SH-SY5Y (cell line): ENCODE measurements around the gene UTP4.

Source experiments
- GATA2 ChIP-seq: IDR thresholded peaks from 2 replicates; pipeline ENCODE4 v1.6.1; 2011; ENCODE audit warnings: mild to moderate bottlenecking, low read depth, low read length
- GATA3 ChIP-seq: IDR thresholded peaks from 2 replicates; pipeline ENCODE4 v1.6.1; 2011; ENCODE audit warnings: low read depth, mild to moderate bottlenecking, low read length, moderate library complexity

The UTP4 gene

DNA sequence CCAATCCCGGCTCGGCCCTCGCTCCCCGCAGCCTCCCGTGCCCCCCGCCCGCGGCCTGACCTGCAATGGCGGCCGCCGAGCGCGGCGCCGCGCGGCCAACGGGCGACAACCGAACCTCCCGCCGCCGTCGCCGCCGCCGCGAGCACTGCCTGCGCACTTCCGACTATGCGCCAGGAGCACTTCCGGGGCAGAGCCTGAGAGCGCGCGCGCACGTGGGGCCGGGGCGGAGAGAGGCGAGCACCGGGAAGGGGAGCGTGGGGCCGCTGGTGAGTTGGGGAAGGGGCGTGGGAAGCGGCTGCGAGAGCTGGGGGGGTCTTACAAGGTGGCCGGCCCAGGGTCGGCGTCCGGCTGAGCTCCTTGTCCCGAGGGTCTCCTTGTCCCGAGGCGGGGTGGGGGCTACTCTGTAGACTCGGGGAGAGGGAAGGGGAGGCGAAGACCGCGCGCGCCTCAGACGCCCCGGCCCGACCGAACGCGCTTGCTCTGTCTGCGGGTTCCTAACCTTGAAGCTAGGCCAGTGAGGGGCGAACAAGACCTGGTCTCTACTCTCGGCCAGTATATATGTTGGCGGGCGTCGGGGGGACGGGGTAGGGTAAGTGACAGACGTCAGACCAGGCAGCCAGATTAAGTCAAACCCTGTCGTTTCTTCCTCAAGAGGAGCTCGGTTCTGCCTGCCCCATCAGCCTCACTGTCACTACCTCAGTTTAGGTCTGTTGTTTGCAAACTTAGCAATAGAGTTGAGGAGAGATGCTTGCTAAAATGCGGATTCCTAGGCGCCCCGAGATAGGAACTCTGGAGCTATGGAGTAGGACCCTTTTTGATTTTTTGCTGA is at the start of gene UTP4, which contains the start of gene CHTF8:
UTP4 (plus strand) TSS at position 226 of the 829 bp plus-strand sequence. CDS start 811 bp downstream, outside the sequence.
CHTF8 (minus strand) TSS at position 165 of the 829 bp plus-strand sequence. CDS start 11,130 bp downstream, outside the sequence.
- TF ChIP-seq GATA2 (no peak), GATA3 (no peak)

- TF ChIP-seq GATA2 (no peak), GATA3 (no peak)
Observed at GRCh38 chr16:69083306-69083941, 49.0 kb upstream of the UTP4 start.

DNA sequence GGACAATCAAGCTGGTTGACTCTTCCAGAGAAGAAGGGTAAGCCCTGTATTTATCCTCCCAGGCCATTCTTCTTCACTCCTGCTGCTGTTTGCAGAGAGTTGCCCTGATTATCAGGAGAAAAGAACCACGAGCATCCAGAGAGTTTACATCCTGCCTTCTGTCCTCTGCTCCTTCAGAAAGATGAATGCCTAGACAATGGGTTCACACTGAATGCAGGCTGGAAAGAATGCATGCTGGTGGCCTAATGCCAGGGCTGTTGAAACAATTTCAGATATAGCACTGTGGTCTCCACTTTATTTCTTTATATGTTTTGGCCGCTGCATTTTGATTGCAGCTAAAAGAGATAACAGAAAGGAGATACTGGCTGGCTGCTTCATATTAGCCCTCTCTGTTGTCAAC is 48.2 kb upstream of the UTP4 start:
- TF ChIP-seq GATA3 (no peak), GATA2 (no peak)

GRCh38 chr16:69085032-69085695 is 47.3 kb upstream of the UTP4 start:
- TF ChIP-seq GATA3 (no peak), GATA2 (no peak)

DNA sequence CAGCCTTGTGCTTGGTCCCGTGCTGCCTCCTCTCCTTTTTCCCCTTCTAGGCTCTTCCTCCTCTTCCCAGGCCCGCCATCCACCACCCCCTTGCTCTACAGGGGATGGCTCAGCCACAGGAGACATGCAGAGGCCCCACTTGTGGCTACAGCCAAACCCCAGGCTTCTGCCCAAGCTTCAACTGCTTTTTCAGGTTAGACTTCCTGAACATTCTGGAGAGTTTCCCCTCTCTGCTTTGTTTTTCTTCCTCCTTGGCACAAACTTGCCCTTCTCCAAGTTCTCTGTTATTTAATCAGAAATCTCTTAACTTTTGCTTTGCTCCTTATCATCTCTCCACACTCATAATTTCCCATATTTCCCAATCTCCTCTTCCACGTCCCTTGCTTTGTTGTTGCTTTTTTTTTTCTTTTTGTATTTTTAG is 45.3 kb upstream of the UTP4 start:
- no peak for TF ChIP-seq GATA2
- TF ChIP-seq GATA3 = no peak

GRCh38 chr16:69088684-69089083 is 43.8 kb upstream of the UTP4 start:
- TF ChIP-seq GATA2 (no peak), GATA3 (no peak)

DNA sequence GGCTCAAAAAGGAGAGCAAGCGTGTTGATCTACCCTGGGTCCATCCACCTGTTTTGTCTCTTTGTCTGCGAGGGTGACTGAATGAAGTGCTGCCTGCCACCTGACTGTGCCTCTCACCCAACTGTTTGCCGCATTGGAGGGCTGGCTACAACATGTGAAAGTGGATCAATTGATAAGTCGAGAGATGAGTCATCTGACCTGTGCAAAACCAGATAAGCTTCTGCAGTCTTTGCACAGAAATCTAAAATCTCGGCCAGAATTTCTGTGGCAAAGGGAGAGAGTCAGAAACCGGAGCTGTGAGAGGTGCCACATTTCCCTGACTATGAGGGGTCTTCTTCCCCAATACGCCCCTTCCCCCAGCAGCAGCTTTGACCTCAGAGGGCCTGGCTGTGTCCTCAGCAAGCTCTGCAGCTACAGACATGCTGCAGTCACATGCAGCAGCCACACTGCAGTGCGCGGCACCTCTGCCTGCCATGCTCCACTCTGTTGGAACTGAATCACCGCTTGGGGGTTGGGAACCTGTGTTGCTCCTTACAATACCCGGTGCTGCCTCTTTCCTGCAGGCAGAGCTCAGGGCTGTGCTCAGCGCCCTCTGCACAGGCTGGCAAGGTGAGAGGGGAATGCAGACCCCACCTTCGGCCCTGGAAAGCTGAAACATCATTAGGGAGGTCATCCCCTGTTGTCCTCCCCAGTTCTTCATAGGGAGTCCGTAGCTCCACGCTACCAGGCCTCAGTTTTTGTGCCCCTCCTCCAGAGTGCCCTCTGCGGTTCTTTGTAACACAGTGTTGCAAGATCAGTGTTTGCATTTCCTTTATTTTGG is 43.1 kb upstream of the UTP4 start:
- TF ChIP-seq GATA2 = peak; percentile 83
- no peak for TF ChIP-seq GATA3

DNA sequence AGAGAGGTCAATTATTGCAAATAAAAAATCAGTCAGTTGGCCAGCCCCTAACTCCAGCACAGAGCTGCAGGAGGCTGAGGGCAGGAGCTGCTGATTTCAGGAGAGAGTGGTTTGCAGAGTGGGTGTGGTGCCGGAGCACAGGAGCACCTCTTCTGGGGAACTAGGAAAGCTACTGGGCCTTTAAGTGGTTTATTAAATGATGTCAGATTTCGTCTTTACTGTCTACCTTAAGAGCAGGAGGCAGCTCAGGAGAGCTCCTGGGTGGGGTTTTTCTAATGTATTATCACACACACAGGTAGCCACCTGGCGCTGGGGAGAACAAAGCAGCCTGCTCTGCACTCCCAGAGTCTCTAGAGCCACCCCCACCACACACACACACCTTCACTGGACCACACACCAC is 38.5 kb upstream of the UTP4 start:
- TF ChIP-seq GATA3 (no peak), GATA2 (no peak)

- no peak for TF ChIP-seq GATA2
- TF ChIP-seq GATA3 = no peak
Observed at GRCh38 chr16:69094501-69094900, 37.9 kb upstream of the UTP4 start.

DNA sequence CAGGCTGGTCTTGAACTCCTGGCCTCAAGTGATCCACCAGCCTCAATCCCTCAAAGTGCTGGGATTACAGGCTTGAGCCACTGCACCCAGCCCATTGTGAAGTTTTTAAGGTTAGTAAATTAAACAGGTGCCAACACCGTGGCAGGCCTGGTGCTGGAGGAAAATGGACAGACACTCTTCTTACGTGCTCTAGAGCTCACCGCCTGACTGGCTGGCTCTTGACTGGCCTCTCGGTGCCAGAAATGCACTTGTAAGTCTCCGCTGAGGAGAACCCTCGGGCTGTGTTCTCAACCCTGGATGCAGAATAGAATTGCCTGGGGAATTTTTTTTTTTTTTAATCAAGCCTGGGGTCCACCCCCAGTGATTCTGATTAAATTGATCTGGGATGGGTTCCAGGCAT is 37.3 kb upstream of the UTP4 start:
- TF ChIP-seq GATA3 = no peak
- no peak for TF ChIP-seq GATA2

DNA sequence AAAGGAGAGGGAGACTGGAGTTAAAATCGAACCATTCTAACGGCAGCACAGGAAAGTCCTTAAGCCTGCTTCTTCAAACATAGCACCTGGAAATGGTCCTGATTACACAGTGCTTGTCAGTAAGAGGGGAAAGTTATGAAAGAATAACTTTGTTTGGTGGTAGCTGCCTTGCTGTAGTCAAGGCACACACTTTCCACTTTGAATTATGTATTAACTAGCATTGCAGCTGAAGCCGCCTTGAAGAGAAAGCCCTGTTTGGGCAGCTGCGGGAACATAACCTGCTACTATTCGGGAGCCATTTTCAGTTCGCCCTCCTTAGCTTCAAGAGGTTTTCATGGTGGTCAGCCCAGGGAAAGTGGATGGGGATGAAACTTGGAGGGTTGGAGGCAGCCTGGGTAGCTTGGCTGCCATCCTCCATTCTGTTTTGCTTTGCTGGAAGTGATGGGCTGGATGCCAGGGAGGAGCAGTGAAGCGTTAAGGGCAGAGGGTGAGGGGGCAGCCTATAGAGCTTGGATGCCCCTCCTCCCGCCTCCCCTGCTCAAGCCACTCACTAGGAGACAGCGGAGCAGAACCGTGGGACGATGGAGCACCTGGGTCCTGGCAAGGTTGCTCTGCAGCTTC is 32.3 kb upstream of the UTP4 start:
- TF ChIP-seq GATA3 (no peak), GATA2 (peak; percentile 43; the same call in 1 of the 2 replicates)

- TF ChIP-seq GATA2 (no peak), GATA3 (no peak)
Observed at GRCh38 chr16:69105501-69106361, 26.7 kb upstream of the UTP4 start, which contains the start of gene HAS3. Gene HAS3, plus strand, starts transcription at chr16:69105653. Its CDS starts 3,743 bp downstream, at chr16:69109396.
